ENCODE results near the gene TSHZ3.

GRCh38 chr19:31283701-31284100 lies 65.5 kb downstream of the TSHZ3 start:
- TF ChIP-seq CTCF (IDR thresholded peaks at IDR 0.05), result no peak
- TF ChIP-seq POLR2A (IDR thresholded peaks at IDR 0.05), result no peak

Measured in uterus (tissue), 2 donors.